Astrocyte of the spinal cord (primary cell): ENCODE measurements around the gene TMEM117.

Experiments used
- DNase-seq: peaks from one replicate; pipeline ENCODE4 v3.0.0; 2011; ENCODE audit warnings: low read depth, low spot score
- H3K4me3 ChIP-seq: 2 replicates; pipeline ENCODE4 v1.5.1; 2011; ENCODE audit warnings: low read depth, mild to moderate bottlenecking, low read length, moderate library complexity
- in situ Hi-C: cut with HindIII; loops from 2 replicates; pipeline ENCODE4 v1.10.0; 2017; ENCODE audit warnings: low sequenced_read_pairs
- TF ChIP-seq, protein P1 (sequence below): IDR thresholded peaks from 2 replicates; pipeline ENCODE4 v1.5.1; 2012; ENCODE audit warnings: low read depth, mild to moderate bottlenecking, low read length, inconsistent platforms

Gene TMEM117

DNA sequence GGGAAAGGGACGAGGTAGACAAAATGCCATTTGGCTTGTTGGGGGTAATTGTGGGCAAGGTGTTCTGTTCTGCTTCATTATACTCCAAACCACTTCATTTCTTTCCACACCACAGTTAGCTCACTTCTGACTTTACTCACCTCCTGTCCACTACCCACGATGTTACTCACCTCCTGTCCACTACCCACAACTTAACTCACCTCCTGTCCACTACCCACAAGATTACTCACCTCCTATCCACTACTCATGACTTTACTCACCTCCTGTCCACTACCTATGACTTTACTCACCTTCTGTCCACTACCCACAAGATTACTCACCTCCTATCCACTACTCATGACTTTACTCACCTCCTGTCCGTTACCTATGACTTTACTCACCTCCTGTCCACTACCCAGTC is 19.7 kb upstream of the TMEM117 start:
- H3K4me3 ChIP-seq: no peak overlapping the region
- in situ Hi-C loops: no loop called here
- DNase-seq: no peak
- TF ChIP-seq, protein P1, sequence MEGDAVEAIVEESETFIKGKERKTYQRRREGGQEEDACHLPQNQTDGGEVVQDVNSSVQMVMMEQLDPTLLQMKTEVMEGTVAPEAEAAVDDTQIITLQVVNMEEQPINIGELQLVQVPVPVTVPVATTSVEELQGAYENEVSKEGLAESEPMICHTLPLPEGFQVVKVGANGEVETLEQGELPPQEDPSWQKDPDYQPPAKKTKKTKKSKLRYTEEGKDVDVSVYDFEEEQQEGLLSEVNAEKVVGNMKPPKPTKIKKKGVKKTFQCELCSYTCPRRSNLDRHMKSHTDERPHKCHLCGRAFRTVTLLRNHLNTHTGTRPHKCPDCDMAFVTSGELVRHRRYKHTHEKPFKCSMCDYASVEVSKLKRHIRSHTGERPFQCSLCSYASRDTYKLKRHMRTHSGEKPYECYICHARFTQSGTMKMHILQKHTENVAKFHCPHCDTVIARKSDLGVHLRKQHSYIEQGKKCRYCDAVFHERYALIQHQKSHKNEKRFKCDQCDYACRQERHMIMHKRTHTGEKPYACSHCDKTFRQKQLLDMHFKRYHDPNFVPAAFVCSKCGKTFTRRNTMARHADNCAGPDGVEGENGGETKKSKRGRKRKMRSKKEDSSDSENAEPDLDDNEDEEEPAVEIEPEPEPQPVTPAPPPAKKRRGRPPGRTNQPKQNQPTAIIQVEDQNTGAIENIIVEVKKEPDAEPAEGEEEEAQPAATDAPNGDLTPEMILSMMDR: no peak

- TF ChIP-seq, protein P1: no peak
- in situ Hi-C loops: no loop called here
- no peak for DNase-seq
- H3K4me3 ChIP-seq: no peak overlapping the region
Observed at GRCh38 chr12:43824207-43824775, 11.6 kb upstream of the TMEM117 start.

DNA sequence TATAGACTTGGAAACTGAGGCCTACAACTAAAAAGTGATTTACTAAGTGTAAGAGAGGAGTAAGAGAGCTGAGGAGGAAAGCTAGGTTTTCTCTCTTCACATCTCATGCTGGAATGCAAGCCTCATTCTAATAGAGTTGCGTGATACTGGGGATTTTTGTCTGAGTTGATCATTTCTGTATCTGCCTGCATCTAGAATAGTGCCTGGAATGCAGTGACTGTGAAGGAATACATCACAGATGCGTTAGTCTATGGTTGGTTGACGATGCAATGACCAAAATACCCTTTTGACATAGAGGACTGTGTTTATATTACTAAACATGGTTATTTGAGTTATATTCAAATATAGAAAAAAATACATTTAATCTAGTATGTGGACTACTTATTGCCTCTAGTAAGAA is 9.2 kb upstream of the TMEM117 start:
- TF ChIP-seq, protein P1: no peak
- in situ Hi-C loops: no loop called here
- H3K4me3 ChIP-seq: no peak overlapping the region

GRCh38 chr12:43827093-43827492 is 8.8 kb upstream of the TMEM117 start:
- in situ Hi-C loops: no loop called here
- no peak overlapping the region for H3K4me3 ChIP-seq
- no peak for DNase-seq
- TF ChIP-seq, protein P1: no peak

More for the DNA sequence above, 9.2 kb upstream of the TMEM117 start:
- no peak for DNase-seq

DNA sequence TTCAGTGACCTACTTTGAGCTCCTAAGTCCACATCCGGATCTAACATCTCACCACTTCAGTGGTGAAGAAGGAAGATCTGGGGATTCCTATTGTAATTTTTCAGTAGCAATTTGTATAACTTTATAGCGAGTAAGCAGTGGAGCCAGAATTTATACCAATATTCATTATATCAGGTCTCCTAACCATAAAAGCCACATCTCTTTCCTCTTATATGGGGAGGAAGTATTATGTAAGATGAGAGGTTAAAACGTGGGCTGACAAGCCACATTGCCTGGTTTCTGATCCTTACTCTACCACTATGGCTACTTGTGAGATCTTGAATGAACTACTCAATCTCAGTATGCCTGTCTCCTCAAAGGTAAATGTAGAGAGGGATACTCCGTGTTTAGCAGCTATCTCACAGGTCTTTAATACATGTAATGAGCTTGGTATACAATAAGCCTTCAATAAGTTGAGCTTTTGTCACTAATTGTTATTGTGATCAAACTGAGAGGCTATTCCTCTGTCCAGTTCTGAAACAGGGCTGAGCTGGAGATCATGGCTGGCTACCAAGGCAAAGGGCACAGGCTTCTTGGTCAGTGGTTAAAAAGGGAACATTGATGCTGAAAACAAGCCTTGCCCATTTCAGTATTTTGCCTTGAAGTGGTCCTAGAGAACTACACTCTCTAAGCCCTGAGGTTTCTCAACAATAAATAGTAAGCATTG is 3.3 kb upstream of the TMEM117 start:
- in situ Hi-C loops: no loop called here
- TF ChIP-seq, protein P1: no peak
- no peak for DNase-seq
- no peak overlapping the region for H3K4me3 ChIP-seq

DNA sequence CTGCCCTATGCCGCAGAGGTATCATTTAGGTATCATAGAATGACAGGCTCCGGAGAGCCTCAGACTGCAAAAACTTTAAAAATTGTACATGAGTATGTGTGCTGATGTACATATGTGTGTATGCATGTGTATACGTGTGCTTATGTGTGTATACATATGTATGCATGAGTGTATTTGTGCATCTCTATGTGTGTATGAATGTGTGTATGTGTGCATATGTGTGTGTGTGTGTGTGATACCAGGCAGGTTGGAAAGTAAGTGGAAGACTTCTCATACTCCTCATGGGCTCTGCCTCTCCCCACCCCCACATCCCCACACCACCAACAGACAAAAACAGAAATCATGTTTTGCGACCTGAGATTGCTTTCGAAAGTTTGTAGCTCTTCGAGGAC is 621 bp upstream of the TMEM117 start:
- in situ Hi-C loops: no loop called here
- peak; percentile 18 for DNase-seq
- H3K4me3 ChIP-seq: peak overlapping the region; percentile 60
- TF ChIP-seq, protein P1: no peak
